ENCODE measurements around the gene SLC39A3.

DNA sequence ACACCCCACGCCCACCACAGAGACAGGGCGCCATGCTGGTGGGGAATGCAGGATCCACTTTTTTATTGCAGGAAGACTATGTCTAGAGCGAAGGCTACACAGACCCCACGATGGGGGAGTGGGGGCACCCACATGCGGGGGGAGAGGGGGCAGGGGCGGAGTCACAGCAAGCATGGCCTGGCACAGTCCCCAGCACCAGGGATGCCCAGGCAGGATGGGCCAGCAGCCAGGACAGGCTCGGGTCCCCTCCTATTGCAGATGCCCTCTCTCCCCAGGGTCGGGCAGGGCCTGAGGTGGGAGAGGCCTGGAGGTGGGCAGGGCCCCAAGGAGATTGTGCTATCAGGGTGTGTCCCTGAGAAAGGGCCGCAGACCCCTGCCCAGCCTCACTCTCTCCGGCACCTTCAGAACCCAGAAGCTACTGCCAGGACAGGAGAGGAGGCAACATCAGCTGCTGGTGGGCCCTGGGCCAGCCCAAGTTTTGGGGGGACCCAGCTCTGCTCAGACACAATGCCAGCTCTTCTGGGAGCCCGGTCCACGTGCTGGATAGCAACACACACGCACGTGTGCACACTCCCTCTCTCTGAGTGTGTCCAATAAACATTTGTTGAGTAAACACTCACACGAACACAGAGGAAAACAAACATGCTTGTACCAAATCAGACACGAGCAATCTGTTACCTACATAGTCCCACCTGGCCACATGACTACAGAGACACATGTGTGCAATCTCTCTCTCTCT, 25.1 kb downstream of the SLC39A3 start:
- TF ChIP-seq CEBPB (IDR thresholded peaks at IDR 0.05; ENCODE audit: low read depth) (no peak), EZH2 (IDR thresholded peaks at IDR 0.05) (no peak), POLR2AphosphoS5 (IDR thresholded peaks at IDR 0.05; ENCODE audit: low read depth, low read length) (no peak), POLR2A (IDR thresholded peaks at IDR 0.05; ENCODE audit: borderline replicate concordance, extremely low read depth, insufficient read depth, insufficient read length) (no peak), ZNF274 (IDR thresholded peaks at IDR 0.05; ENCODE audit: low read depth, low read length) (no peak), EGR1 (IDR thresholded peaks at IDR 0.05; ENCODE audit: low read depth) (no peak)
- TF ChIP-seq, protein P1, sequence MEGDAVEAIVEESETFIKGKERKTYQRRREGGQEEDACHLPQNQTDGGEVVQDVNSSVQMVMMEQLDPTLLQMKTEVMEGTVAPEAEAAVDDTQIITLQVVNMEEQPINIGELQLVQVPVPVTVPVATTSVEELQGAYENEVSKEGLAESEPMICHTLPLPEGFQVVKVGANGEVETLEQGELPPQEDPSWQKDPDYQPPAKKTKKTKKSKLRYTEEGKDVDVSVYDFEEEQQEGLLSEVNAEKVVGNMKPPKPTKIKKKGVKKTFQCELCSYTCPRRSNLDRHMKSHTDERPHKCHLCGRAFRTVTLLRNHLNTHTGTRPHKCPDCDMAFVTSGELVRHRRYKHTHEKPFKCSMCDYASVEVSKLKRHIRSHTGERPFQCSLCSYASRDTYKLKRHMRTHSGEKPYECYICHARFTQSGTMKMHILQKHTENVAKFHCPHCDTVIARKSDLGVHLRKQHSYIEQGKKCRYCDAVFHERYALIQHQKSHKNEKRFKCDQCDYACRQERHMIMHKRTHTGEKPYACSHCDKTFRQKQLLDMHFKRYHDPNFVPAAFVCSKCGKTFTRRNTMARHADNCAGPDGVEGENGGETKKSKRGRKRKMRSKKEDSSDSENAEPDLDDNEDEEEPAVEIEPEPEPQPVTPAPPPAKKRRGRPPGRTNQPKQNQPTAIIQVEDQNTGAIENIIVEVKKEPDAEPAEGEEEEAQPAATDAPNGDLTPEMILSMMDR (IDR thresholded peaks at IDR 0.05 in 2 of 3, conservative IDR thresholded peaks at IDR 0.05 in 1 of 3; ENCODE audit: borderline replicate concordance in 1 of 3, insufficient read depth in 1 of 3, low read depth in 2 of 3, low read length in 2 of 3) = no peak
- TF ChIP-seq, protein P2, sequence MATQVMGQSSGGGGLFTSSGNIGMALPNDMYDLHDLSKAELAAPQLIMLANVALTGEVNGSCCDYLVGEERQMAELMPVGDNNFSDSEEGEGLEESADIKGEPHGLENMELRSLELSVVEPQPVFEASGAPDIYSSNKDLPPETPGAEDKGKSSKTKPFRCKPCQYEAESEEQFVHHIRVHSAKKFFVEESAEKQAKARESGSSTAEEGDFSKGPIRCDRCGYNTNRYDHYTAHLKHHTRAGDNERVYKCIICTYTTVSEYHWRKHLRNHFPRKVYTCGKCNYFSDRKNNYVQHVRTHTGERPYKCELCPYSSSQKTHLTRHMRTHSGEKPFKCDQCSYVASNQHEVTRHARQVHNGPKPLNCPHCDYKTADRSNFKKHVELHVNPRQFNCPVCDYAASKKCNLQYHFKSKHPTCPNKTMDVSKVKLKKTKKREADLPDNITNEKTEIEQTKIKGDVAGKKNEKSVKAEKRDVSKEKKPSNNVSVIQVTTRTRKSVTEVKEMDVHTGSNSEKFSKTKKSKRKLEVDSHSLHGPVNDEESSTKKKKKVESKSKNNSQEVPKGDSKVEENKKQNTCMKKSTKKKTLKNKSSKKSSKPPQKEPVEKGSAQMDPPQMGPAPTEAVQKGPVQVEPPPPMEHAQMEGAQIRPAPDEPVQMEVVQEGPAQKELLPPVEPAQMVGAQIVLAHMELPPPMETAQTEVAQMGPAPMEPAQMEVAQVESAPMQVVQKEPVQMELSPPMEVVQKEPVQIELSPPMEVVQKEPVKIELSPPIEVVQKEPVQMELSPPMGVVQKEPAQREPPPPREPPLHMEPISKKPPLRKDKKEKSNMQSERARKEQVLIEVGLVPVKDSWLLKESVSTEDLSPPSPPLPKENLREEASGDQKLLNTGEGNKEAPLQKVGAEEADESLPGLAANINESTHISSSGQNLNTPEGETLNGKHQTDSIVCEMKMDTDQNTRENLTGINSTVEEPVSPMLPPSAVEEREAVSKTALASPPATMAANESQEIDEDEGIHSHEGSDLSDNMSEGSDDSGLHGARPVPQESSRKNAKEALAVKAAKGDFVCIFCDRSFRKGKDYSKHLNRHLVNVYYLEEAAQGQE (IDR thresholded peaks at IDR 0.05; ENCODE audit: low read depth) = no peak
- TF ChIP-seq, protein P3, sequence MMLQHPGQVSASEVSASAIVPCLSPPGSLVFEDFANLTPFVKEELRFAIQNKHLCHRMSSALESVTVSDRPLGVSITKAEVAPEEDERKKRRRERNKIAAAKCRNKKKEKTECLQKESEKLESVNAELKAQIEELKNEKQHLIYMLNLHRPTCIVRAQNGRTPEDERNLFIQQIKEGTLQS (IDR thresholded peaks at IDR 0.05) = no peak

Measured in HCT116 (cell line).